Aorta (tissue), 5 donors: ENCODE results near the gene KCNQ1. TPM values are rescaled to one million over a fixed set of nuclear protein-coding genes. Genes with fewer than 3 reads are reported as not detected.

Experiments used
- ATAC-seq: fragments of 200-7000 bp; cut with Tn5 transposase; one replicate; pipeline ENCODE4 v1.9.1; 2022; ENCODE audit warnings: moderate library complexity; ENCODE audit not compliant: low FRiP score
- DNase-seq, 2 donors: peaks; one replicate each; pipeline ENCODE4 v3.0.0-alpha.2; 2020
- H3K27ac ChIP-seq, 2 donors: one replicate each; pipeline ENCODE4 v1.5.1; 2013; ENCODE audit warnings: low read length in 2 of 2, mild to moderate bottlenecking in 2 of 2, moderate library complexity in 2 of 2, control low read depth in 1 of 2, inconsistent platforms in 1 of 2, low read depth in 1 of 2
- H3K27me3 ChIP-seq, 2 donors: one replicate each; pipeline ENCODE4 v1.6.1; 2013; ENCODE audit warnings: control low read depth in 1 of 2, low read length in 1 of 2, mild to moderate bottlenecking in 1 of 2, moderate library complexity in 1 of 2; ENCODE audit not compliant: insufficient read depth in 2 of 2, control insufficient read depth in 1 of 2
- H3K36me3 ChIP-seq, 2 donors: one replicate each; pipeline ENCODE4 v1.6.1; 2013; ENCODE audit warnings: control low read depth in 1 of 2, low read length in 1 of 2, mild to moderate bottlenecking in 1 of 2; ENCODE audit not compliant: insufficient read depth in 2 of 2, control insufficient read depth in 1 of 2
- H3K4me1 ChIP-seq, 2 donors: one replicate each; pipeline ENCODE4 v1.6.1; 2013; ENCODE audit warnings: low read length in 2 of 2, control low read depth in 1 of 2, mild to moderate bottlenecking in 1 of 2, moderate library complexity in 1 of 2; ENCODE audit not compliant: insufficient read depth in 2 of 2, control insufficient read depth in 1 of 2
- H3K4me3 ChIP-seq, 2 donors: one replicate each; pipeline ENCODE4 v1.5.1; 2013; ENCODE audit warnings: low read length in 2 of 2, control low read depth in 1 of 2, mild to moderate bottlenecking in 1 of 2
- H3K9me3 ChIP-seq: one replicate; pipeline ENCODE4 v1.6.1; 2013; ENCODE audit warnings: mild to moderate bottlenecking, low read length; ENCODE audit not compliant: control insufficient read depth
- WGBS, 2 donors: extraction: QIAGEN DNeasy Blood & Tissue Kit; methylation state at CpG; one replicate each; pipeline ENCODE4 v1.1.7; 2013; 5-methylcytosine and 5-hydroxymethylcytosine counted together
- intact Hi-C, 2 donors: fragments of 100-400 bp; cut with DNase I; formaldehyde crosslinking; loops; one replicate each; pipeline versions ENCODE4 v1.14.2 to v1.15.0; 2022
- polyA plus RNA-seq, 2 donors: library from polyadenylated mRNA; stranded (reverse); fragments of 200-250 nt; gene quantifications; one replicate each; pipeline ENCODE4 v1.2.3, GENCODE V29; 2013
- total RNA-seq, 2 donors: library from RNA; stranded (reverse); fragmentation: NEBNext Ultra II Directional; extraction: Animal tissue kit (Norgen Biotek cat#: 25700); gene quantifications; one replicate each; pipeline ENCODE4 v1.2.1, GENCODE V29; 2021
- donor health status: healthy with polysubstance abuse.
- donor health status: Bipolar disorder and iron deficiency.
- donor health status: DM: no; HTN: no; CAD: no.
- donor health status: DM: no; HTN: no; CAD: no.
- donor health status: DM: yes; HTN: yes; CAD: no.

The KCNQ1 gene
- total and polyA plus RNA-seq, 4 donors: 0.67 to 11.5 (median 5.8) TPM

DNA sequence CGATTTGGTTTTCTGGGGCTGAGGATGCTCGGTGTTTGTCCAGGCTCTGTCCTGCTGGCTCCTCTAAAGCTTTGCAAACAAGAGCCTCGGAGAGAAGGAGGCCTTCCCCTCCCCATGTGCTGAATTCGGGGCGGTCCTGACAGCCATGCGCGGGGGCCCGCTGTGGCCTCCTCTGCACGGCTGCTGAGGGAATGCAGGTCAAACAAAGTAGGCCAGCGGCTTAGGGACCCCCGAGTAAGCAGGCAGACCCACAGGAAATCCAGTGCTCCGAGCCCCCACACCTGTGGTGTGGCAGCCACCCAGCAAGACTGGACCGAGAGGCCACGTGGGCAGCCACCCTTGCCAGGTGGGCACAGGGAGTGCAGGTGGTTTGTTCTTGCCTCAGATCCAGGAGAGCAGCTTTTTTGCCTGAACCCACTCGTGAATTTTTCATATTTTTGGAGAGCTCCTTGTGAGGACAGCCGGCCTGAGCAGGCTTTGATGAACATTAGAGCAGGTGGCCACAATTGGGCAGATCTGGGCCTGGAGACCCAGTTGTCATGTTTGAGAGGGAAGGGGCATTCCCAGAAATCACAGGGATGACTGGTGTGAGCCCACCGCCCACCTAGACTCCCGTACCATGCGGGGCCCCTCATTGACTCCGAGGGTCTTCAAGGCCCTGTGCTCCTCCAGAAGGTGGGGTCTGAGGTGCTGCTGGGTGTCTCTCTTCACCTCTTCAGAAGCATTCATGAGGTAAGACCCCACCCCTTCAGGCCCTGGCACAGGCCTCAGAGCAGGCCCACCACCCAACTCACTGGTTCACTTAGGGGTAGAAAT lies 298.0 kb downstream of the KCNQ1 start:
- intact Hi-C loops: no loop called here
- Histone ChIP-seq H3K4me1 (no peaks in the 10 kb centered on the region), H3K27ac (no peak overlapping the region), H3K9me3 (no peaks in the 10 kb centered on the region), H3K27me3 (no peaks in the 10 kb centered on the region), H3K4me3 (no peak overlapping the region), H3K36me3 (no peaks in the 10 kb centered on the region)
- peak; percentile 26 to 46 for DNase-seq
- ATAC-seq: no peak
- WGBS, 2 donors: 91 to 93% methylated on average over 20 of the region's 20 CpGs

DNA sequence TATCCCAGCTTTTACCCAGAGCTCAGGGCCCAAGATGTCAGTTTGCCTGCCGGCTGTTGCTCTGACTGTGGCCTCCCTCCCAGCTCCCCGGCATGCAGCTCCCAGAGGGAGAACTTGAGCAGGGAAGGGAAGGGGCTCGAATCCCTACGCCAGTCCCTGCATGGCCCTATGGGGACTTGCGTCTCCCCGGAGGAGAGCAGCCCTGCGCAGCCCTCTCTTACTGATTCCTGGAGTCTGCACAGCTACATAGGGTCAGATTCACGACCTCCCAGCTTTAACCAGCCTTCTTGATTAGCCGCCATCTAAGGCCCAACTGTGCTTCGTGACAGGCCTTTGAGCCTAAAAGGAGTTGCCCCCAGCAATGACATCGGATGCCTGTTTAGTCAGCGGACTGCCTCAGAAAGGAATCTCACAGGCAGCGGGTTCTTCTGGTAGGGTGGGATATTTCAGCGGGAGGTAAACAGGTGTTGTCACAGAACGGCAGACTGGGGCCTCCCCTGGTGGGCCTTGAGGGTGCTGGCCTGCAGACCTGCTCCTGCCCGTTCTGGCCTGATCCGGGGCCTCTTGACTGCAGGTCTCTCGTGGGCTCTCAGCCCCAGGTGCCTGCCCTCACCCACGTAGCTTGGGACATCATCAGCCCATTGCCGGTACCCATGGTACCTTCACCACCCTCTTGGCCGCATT lies 298.8 kb downstream of the KCNQ1 start:
- Histone ChIP-seq H3K27ac (no peak overlapping the region), H3K4me3 (no peak overlapping the region), H3K27me3 (no peaks in the 10 kb centered on the region), H3K9me3 (no peaks in the 10 kb centered on the region), H3K4me1 (no peaks in the 10 kb centered on the region), H3K36me3 (no peaks in the 10 kb centered on the region)
- ATAC-seq: no peak
- intact Hi-C loops: no loop called here
- peak; percentile 21 to 57 for DNase-seq
- 97% methylated on average over 20 to 21 of the region's 21 CpGs for WGBS, 2 donors

DNA sequence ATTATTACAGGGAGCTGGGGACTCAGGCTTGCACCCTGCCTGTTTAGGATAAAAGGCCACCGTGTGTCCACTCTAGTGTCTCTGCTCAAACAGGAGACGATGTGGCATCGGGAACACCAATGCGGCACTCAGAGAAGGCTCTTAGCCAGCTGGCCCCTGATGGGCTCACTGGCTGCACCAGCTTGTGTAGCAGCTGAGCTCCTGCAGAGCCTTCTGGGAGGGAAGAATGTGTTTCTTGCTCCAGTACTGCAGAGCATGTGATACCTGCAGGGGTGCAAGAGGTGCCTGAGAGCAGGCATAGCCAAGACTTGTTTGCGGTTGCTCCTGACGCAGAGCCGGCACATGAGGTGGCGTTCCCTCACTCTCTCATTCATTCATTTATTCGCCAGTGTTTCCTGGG lies 299.4 kb downstream of the KCNQ1 start:
- 96 to 98% methylated on average over 9 of the region's 9 CpGs for WGBS, 2 donors

DNA sequence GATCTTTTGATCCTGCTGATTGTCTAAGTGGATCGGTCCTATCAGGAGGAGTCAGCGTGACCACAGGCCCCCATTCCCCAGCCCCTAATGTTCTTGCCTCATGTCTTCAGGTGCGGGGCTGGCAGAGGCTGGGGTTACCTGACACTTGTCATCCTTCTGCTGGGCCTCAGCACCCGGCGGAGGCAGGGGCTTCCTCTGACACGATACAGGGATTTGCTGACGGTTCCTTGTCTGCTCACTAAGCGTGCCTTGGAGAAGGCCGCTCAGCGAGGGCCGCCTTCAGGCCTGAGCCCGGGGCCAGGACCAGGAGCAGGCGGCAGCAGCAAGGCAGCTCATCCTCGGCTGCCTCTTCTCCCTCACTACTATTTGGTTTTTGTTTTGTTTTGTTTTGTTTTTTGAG lies 300.7 kb downstream of the KCNQ1 start:
- Histone ChIP-seq H3K27me3 (no peaks in the 10 kb centered on the region), H3K9me3 (no peaks in the 10 kb centered on the region), H3K4me3 (no peak overlapping the region), H3K4me1 (no peaks in the 10 kb centered on the region), H3K36me3 (no peaks in the 10 kb centered on the region), H3K27ac (no peak overlapping the region)
- ATAC-seq: no peak
- intact Hi-C loops: no loop called here
- DNase-seq: peak; percentile 23 to 61
- 95 to 98% methylated on average over 14 of the region's 14 CpGs for WGBS, 2 donors

More for the DNA sequence above, 299.4 kb downstream of the KCNQ1 start:
- ATAC-seq (no peak), DNase-seq (peak in 1 of 2 donors; percentile 13)
- H3K27ac ChIP-seq: no peak overlapping the region
- no peak overlapping the region for H3K4me3 ChIP-seq
- no peaks in the 10 kb centered on the region for H3K4me1 ChIP-seq
- H3K9me3 ChIP-seq: no peaks in the 10 kb centered on the region
- no peaks in the 10 kb centered on the region for H3K27me3 ChIP-seq
- intact Hi-C loops: no loop called here
- H3K36me3 ChIP-seq: no peaks in the 10 kb centered on the region

DNA sequence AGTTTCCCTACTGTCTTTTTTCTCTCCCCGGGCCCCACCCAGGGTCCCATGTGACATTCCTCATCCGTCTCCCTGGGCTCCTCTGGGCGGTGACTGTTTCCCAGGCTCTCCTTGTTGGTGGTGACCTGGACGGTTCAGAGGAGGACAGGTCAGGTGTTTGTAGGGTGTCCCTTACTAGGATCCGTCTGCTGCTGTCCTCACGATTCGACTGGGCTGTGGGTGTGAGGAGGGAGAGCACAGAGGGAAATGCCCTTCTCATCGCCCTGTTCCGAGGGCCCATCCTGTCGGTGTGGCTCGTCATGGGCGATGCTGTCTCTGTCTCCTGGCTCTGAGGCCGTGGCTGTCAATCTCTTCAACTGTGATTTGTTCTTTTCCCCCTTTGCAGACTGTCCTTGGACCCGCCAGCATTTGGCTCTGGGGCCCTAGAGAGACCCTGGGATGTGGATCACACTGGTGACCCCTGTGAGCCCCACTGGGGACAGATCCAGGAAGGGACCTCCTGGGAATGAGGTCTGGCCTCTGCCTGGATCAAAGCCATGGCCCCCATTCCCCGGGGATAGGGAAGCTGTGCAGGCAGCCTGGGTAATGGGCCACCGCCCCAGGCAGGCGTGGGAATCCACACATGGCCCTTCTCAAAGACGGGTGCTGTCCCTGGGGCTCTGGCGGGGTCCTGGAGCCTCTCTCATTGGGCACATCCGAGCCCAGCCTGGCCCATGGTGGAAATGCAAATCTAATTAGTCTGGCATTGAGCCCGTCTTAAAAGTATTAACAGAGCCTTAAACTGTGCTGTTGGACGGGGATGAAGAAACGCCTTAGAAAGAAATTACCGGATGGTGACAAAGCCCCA lies 301.8 kb downstream of the KCNQ1 start:
- no peak overlapping the region for H3K4me3 ChIP-seq
- no peaks in the 10 kb centered on the region for H3K4me1 ChIP-seq
- H3K9me3 ChIP-seq: no peaks in the 10 kb centered on the region
- H3K27ac ChIP-seq: no peak overlapping the region
- H3K36me3 ChIP-seq: no peaks in the 10 kb centered on the region
- ATAC-seq (no peak), DNase-seq (peak; percentile 18 to 51)
- intact Hi-C loops: no loop called here
- no peaks in the 10 kb centered on the region for H3K27me3 ChIP-seq
- 88 to 90% methylated on average over 24 of the region's 24 CpGs for WGBS, 2 donors

DNA sequence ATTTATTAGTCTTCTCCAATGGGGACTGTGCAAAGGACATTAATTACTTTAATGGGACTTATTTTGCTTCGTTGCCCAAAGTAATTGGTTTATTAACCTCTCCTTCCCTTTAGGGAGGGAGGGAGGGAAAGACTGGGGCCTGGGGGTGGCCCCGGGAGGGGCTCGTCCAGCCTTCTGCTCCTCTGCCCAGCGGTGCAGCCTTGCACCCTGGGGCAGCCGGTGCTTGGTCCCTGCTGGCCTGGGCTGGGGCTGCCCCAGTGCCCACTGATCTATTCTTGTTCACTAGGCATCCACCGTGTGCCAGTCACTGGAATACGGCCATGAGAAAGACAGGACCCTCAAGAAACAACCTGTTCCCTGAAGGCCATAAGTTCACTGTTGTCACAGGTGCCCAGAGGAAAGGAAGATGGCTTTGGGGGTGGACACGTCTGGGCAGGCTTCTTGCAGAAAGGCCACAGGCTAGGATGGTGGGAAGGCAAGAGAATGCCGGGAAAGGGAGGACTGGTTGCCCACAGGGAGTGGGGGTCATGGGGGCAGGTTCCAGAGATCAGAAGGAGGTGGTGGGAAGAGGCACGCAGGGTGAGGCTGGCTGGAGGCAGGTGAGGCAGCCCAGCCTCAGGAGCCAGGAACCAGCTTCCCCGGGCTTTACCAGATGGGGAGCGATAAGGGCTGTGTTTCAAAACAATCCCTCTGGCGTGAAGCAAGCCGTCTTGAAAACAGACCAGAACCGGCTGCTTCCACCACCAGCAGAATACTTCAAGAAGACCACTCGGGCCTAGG lies 302.6 kb downstream of the KCNQ1 start:
- no peak for ATAC-seq
- Histone ChIP-seq H3K27ac (no peak overlapping the region), H3K9me3 (no peaks in the 10 kb centered on the region), H3K36me3 (no peaks in the 10 kb centered on the region), H3K4me3 (no peak overlapping the region), H3K27me3 (no peaks in the 10 kb centered on the region), H3K4me1 (no peaks in the 10 kb centered on the region)
- DNase-seq: peak; percentile 26 to 52
- intact Hi-C loops: no loop called here
- 92% methylated on average over 16 of the region's 16 CpGs for WGBS, 2 donors

DNA sequence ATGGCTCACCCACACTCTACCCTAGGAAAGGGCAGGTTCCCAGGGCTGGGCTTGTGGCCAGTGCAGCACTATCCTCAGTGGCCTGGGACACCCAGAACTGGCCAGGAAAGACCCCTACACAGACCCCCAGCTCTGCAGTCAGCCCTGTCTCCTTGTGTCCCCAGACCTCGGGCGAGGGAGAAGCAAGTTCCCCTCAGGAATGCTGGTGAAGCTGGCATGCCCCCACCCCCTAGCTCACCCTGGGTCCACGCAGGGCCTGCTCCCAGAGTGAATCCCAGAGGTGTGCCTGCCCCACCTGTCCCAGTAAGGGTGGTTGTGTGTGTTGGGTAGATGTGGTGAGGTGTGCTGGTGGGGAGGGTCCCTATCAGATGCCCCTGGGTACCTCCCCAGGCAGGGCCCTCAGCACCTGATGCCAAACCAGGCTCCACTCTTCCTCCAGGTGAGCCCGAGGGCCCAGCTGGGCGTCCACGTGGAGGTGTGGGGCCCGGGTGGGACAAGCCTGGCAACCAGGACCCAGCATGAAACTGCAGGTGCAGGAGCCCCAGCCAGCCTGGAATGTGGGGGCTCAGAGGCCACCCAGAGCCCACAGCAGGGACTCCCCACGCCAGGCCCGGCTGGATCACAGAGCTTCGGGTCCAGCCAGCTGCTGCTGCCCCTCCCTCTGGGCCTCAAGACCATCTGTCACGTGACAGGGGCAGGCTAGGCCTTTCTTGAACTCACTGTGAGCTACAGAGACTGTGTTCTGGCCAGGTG lies 303.4 kb downstream of the KCNQ1 start:
- DNase-seq (peak; percentile 23 to 57), ATAC-seq (no peak)
- intact Hi-C loops: no loop called here
- H3K9me3 ChIP-seq: no peaks in the 10 kb centered on the region
- 82 to 86% methylated on average over 11 of the region's 11 CpGs for WGBS, 2 donors
- H3K4me1 ChIP-seq: no peaks in the 10 kb centered on the region
- H3K36me3 ChIP-seq: no peaks in the 10 kb centered on the region
- H3K4me3 ChIP-seq: no peak overlapping the region
- no peaks in the 10 kb centered on the region for H3K27me3 ChIP-seq
- H3K27ac ChIP-seq: no peak overlapping the region
